Testis (tissue), 3 donors: ENCODE results near the gene IL20RB. TPM values are rescaled to one million over a fixed set of nuclear protein-coding genes. Genes with fewer than 3 reads are reported as not detected.

ENCODE experiments used
- DNase-seq: peaks from one replicate; pipeline ENCODE4 v3.0.0-alpha.2; 2019
- H3K27ac ChIP-seq, 2 donors: fragments of 200-600 bp; sonication (generic); one replicate each; pipeline ENCODE4 v1.5.1; 2019
- H3K27me3 ChIP-seq: fragments of 200-600 bp; sonication (generic); one replicate; pipeline ENCODE4 v1.5.1; 2019
- H3K36me3 ChIP-seq: fragments of 200-600 bp; sonication (generic); one replicate; pipeline ENCODE4 v1.5.1; 2017; ENCODE audit warnings: low read depth; ENCODE audit errors: missing control alignments
- H3K4me1 ChIP-seq: fragments of 200-600 bp; sonication (generic); one replicate; pipeline ENCODE4 v1.5.1; 2019
- H3K4me3 ChIP-seq, 2 donors: fragments of 200-600 bp; sonication (generic); one replicate each; pipeline ENCODE4 v1.5.1; 2017 to 2019
- H3K9me3 ChIP-seq: fragments of 200-600 bp; sonication (generic); one replicate; pipeline ENCODE4 v1.5.1; 2017
- POLR2A ChIP-seq: fragments of 450-650 bp; IDR thresholded peaks from one replicate; pipeline ENCODE4 v1.6.1; 2017; ENCODE audit warnings: antibody characterized with exemption, mild to moderate bottlenecking, moderate library complexity
- WGBS, 2 donors: methylation state at CpG; one replicate each; pipeline ENCODE4 v1.1.5; 2018; 5-methylcytosine and 5-hydroxymethylcytosine counted together
- intact Hi-C: fragments of 100-400 bp; cut with DNase I; formaldehyde crosslinking; loops from one replicate; pipeline ENCODE4 v1.15.1; 2023; ENCODE audit warnings: low total_unique reads
- polyA plus RNA-seq: library from polyadenylated mRNA; stranded (reverse); fragments of 350-450 nt; fragmentation: Illumina TruSeq; extraction: RNeasy Lipid Tissue Mini Kit (QIAGEN cat#74804); gene quantifications from one replicate; pipeline ENCODE4 v1.2.3, GENCODE V29; 2014; ENCODE audit warnings: low read depth, low replicate concordance; ENCODE audit not compliant: insufficient read depth
- total RNA-seq, 2 donors: library from RNA; depleted of rRNA; stranded (reverse); fragments of >200 nt; gene quantifications; one replicate each; pipeline ENCODE4 v1.2.3, GENCODE V29; 2016
- TF ChIP-seq, protein P1 (sequence below), 3 experiments: fragments of 450-650 bp in 2 of 3; fragments of 200-600 bp in 1 of 3; sonication (generic) in 1 of 3; IDR thresholded peaks; one replicate each; pipeline ENCODE4 v1.5.1; 2016 to 2019; ENCODE audit warnings: antibody characterized with exemption in 3 of 3, mild to moderate bottlenecking in 2 of 3, moderate library complexity in 1 of 3

Gene IL20RB
- total and polyA plus RNA-seq, 3 donors from 2014 or later: 2.0 to 12.5 (median 3.5) TPM

GRCh38 chr3:136938334-136938733, 19.4 kb upstream of the IL20RB start:
- Histone ChIP-seq H3K36me3 (no peaks in the 10 kb centered on the region), H3K27me3 (no peaks in the 10 kb centered on the region), H3K27ac (no peak overlapping the region), H3K4me1 (no peaks in the 10 kb centered on the region), H3K4me3 (no peak overlapping the region), H3K9me3 (no peaks in the 10 kb centered on the region)
- intact Hi-C loops: no loop called here
- no peak for TF ChIP-seq POLR2A
- TF ChIP-seq, protein P1, sequence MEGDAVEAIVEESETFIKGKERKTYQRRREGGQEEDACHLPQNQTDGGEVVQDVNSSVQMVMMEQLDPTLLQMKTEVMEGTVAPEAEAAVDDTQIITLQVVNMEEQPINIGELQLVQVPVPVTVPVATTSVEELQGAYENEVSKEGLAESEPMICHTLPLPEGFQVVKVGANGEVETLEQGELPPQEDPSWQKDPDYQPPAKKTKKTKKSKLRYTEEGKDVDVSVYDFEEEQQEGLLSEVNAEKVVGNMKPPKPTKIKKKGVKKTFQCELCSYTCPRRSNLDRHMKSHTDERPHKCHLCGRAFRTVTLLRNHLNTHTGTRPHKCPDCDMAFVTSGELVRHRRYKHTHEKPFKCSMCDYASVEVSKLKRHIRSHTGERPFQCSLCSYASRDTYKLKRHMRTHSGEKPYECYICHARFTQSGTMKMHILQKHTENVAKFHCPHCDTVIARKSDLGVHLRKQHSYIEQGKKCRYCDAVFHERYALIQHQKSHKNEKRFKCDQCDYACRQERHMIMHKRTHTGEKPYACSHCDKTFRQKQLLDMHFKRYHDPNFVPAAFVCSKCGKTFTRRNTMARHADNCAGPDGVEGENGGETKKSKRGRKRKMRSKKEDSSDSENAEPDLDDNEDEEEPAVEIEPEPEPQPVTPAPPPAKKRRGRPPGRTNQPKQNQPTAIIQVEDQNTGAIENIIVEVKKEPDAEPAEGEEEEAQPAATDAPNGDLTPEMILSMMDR (IDR thresholded peaks at IDR 0.05): no peak
- DNase-seq: no peak

DNA sequence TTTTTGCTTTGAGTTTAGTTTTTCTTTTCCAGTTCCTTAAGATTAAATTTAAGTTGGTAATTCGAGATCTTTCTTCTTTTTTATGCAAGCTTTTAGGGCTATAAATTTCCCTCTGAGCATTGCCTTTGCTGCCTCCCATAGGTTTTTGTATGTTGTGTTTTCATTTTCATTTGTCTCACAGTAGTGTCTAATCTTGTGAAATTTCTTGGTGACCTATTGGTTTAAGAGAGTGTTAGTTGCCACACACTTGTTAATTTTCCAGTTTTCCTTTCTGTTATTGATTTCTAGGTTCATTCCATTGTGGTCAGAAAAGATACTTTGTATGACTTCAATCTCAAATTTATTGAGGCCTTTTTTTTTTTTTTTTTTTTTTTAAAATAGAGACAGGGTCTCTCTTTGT, 18.3 kb upstream of the IL20RB start:
- no peak overlapping the region for H3K4me3 ChIP-seq
- H3K27ac ChIP-seq: no peak overlapping the region
- no peaks in the 10 kb centered on the region for H3K9me3 ChIP-seq
- no peak for DNase-seq
- TF ChIP-seq, protein P1 (IDR thresholded peaks at IDR 0.05): no peak
- no peak for TF ChIP-seq POLR2A
- no peaks in the 10 kb centered on the region for H3K4me1 ChIP-seq
- intact Hi-C loops: no loop called here
- no peaks in the 10 kb centered on the region for H3K36me3 ChIP-seq
- WGBS, 2 donors: 82 to 85% methylated on average over 1 of the region's 1 CpG
- no peaks in the 10 kb centered on the region for H3K27me3 ChIP-seq

- intact Hi-C loops: no loop called here
- H3K4me3 ChIP-seq: no peak overlapping the region
- TF ChIP-seq, protein P1 (IDR thresholded peaks at IDR 0.05): no peak
- TF ChIP-seq POLR2A: no peak
- H3K27me3 ChIP-seq: no peaks in the 10 kb centered on the region
- H3K4me1 ChIP-seq: no peaks in the 10 kb centered on the region
- no peak for DNase-seq
- H3K27ac ChIP-seq: no peak overlapping the region
- 91 to 94% methylated on average over 1 of the region's 1 CpG for WGBS, 2 donors
- H3K36me3 ChIP-seq: no peaks in the 10 kb centered on the region
- no peaks in the 10 kb centered on the region for H3K9me3 ChIP-seq
Observed at GRCh38 chr3:136942803-136943202, 15.0 kb upstream of the IL20RB start.

DNA sequence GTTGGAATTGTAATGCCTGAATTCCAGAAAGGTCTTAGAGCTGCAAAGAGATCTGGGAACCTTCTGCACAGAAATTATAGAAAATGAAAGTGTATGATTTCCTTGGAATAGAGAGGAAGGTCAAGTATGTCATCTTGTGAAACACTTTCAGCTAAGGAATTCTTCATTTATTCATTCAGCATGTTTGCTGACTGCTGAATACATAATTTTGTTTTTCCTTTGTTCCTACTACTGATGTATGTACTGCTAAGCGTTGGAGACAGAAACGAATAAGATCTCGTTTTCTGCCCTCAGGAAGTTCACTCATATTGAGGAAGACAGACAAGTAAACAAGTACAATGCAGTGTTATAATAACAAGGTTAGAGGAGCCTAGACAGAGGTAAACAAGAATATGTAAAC, 14.3 kb upstream of the IL20RB start:
- H3K4me1 ChIP-seq: no peaks in the 10 kb centered on the region
- no peak for DNase-seq
- H3K36me3 ChIP-seq: no peaks in the 10 kb centered on the region
- H3K9me3 ChIP-seq: no peaks in the 10 kb centered on the region
- WGBS, 2 donors: 74 to 77% methylated on average over 3 of the region's 3 CpGs
- no peak overlapping the region for H3K4me3 ChIP-seq
- TF ChIP-seq POLR2A: no peak
- TF ChIP-seq, protein P1 (IDR thresholded peaks at IDR 0.05): no peak
- no peak overlapping the region for H3K27ac ChIP-seq
- intact Hi-C loops: no loop called here
- no peaks in the 10 kb centered on the region for H3K27me3 ChIP-seq

GRCh38 chr3:136946978-136947377, 10.8 kb upstream of the IL20RB start:
- H3K27me3 ChIP-seq: no peaks in the 10 kb centered on the region
- 94 to 100% methylated on average over 1 of the region's 1 CpG for WGBS, 2 donors
- H3K4me3 ChIP-seq: no peak overlapping the region
- H3K4me1 ChIP-seq: peaks cover 9% of the 10 kb centered on the region
- no peak for DNase-seq
- no peak for TF ChIP-seq POLR2A
- TF ChIP-seq, protein P1 (IDR thresholded peaks at IDR 0.05): no peak
- intact Hi-C loops: no loop called here
- no peaks in the 10 kb centered on the region for H3K36me3 ChIP-seq
- H3K27ac ChIP-seq: no peak overlapping the region
- H3K9me3 ChIP-seq: no peaks in the 10 kb centered on the region
